ENCODE results near the gene NPBWR2. TPM values are rescaled to one million over a fixed set of nuclear protein-coding genes. Genes with fewer than 3 reads are reported as not detected.
"Not testable (repeated sequence)": the region's sequence is repeated elsewhere in the genome, so short reads cannot be mapped to it uniquely, and the experiment has no call there.

Gene NPBWR2
- total and polyA plus RNA-seq, 9 donors, result not detected

GRCh38 chr20:64139199-64140060 lies 32.1 kb upstream of the NPBWR2 start:
- peak in 1 of 5 donors; percentile 21 for DNase-seq
- intact Hi-C loops (cut with DNase I), result no loop called here

GRCh38 chr20:64138276-64138815 lies 31.0 kb upstream of the NPBWR2 start:
- Histone ChIP-seq H3K27ac (no peak overlapping the region), H3K36me3 (no peaks in the 10 kb centered on the region), H3K4me3 (no peak overlapping the region), H3K4me1 (ENCODE audit: insufficient read depth) (no peaks in the 10 kb centered on the region), H3K9me3 (no peaks in the 10 kb centered on the region), H3K27me3 (no peaks in the 10 kb centered on the region)
- TF ChIP-seq POLR2A (IDR thresholded peaks at IDR 0.05) (no peak), EP300 (IDR thresholded peaks at IDR 0.05) (no peak), CTCF (IDR thresholded peaks at IDR 0.05) (no peak)
- intact Hi-C loops (cut with DNase I), result no loop called here
- WGBS, 3 donors, result 74 to 82% (median 78%) methylated on average over 18 of the region's 18 CpGs
- DNase-seq, result peak in 1 of 5 donors; percentile 7

More at GRCh38 chr20:64139199-64140060, 32.1 kb upstream of the NPBWR2 start:
- Histone ChIP-seq H3K36me3 (no peaks in the 10 kb centered on the region), H3K4me1 (ENCODE audit: insufficient read depth) (no peaks in the 10 kb centered on the region), H3K27me3 (no peaks in the 10 kb centered on the region), H3K4me3 (no peak overlapping the region), H3K27ac (no peak overlapping the region), H3K9me3 (no peaks in the 10 kb centered on the region)
- 69 to 71% (median 70%) methylated on average over 21 of the region's 21 CpGs for WGBS, 3 donors
- TF ChIP-seq CTCF (IDR thresholded peaks at IDR 0.05), result no peak
- TF ChIP-seq EP300 (IDR thresholded peaks at IDR 0.05), result no peak
- no peak for TF ChIP-seq POLR2A (IDR thresholded peaks at IDR 0.05)

- Histone ChIP-seq H3K4me3 (no peak overlapping the region), H3K9me3 (no peaks in the 10 kb centered on the region), H3K27me3 (no peaks in the 10 kb centered on the region), H3K36me3 (no peaks in the 10 kb centered on the region), H3K4me1 (ENCODE audit: insufficient read depth) (no peaks in the 10 kb centered on the region), H3K27ac (no peak overlapping the region)
- no peak for TF ChIP-seq CTCF (IDR thresholded peaks at IDR 0.05)
- no peak for TF ChIP-seq EP300 (IDR thresholded peaks at IDR 0.05)
- no peak for TF ChIP-seq POLR2A (IDR thresholded peaks at IDR 0.05)
- WGBS, 3 donors, result 60 to 71% (median 64%) methylated on average over 5 to 6 of the region's 6 CpGs
- intact Hi-C loops (cut with DNase I), result no loop called here
- DNase-seq, result no peak
Measured at GRCh38 chr20:64137598-64138031, 30.2 kb upstream of the NPBWR2 start.

- Histone ChIP-seq H3K9me3 (no peaks in the 10 kb centered on the region), H3K27me3 (no peaks in the 10 kb centered on the region), H3K36me3 (no peaks in the 10 kb centered on the region), H3K4me3 (no peak overlapping the region), H3K27ac (no peak overlapping the region), H3K4me1 (ENCODE audit: insufficient read depth) (no peaks in the 10 kb centered on the region)
- no peak for DNase-seq
- no peak for TF ChIP-seq CTCF (IDR thresholded peaks at IDR 0.05)
- TF ChIP-seq EP300 (IDR thresholded peaks at IDR 0.05), result no peak
- TF ChIP-seq POLR2A (IDR thresholded peaks at IDR 0.05), result no peak
- WGBS, 3 donors, result 69 to 79% (median 77%) methylated on average over 32 of the region's 32 CpGs
- intact Hi-C loops (cut with DNase I), result no loop called here
Measured at GRCh38 chr20:64136004-64136710, 28.8 kb upstream of the NPBWR2 start.

- H3K4me3 ChIP-seq; DNase-seq; H3K36me3 ChIP-seq; intact Hi-C loops (cut with DNase I); H3K27ac ChIP-seq; H3K9me3 ChIP-seq; H3K4me1 ChIP-seq (ENCODE audit: insufficient read depth); H3K27me3 ChIP-seq: not testable (repeated sequence)
- WGBS, 3 donors, result 62 to 73% (median 71%) methylated on average over 20 of the region's 20 CpGs
Measured at GRCh38 chr20:64134744-64135143, 27.4 kb upstream of the NPBWR2 start.
